ENCODE results near the gene ATP10A. TPM values are rescaled to one million over a fixed set of nuclear protein-coding genes. Genes with fewer than 3 reads are reported as not detected.

ATP10A gene
- total RNA-seq, 1 experiment from 2014 or later, result 3.0 TPM

- no peaks in the 10 kb centered on the region for H3K36me3 Mint-ChIP-seq (ENCODE audit: insufficient read depth, unreplicated experiment)
- H3K4me1 Mint-ChIP-seq (ENCODE audit: low read depth, unreplicated experiment), result no peaks in the 10 kb centered on the region
- BruUV-seq (replicated peaks), result no TSS peak
- DNase-seq, result no peak
- intact Hi-C loops (cut with micrococcal nuclease; ENCODE audit: unreplicated experiment), result no loop called here
- no peak overlapping the region for H3K4me3 Mint-ChIP-seq (ENCODE audit: low read depth, unreplicated experiment)
- CTCF ChIA-PET, result no interaction called here
- H3K27me3 Mint-ChIP-seq (ENCODE audit: unreplicated experiment), result no peaks in the 10 kb centered on the region
- TF ChIP-seq CTCF (IDR thresholded peaks at IDR 0.05; ENCODE audit: unreplicated experiment), result no peak
- no peaks in the 10 kb centered on the region for H3K9me3 Mint-ChIP-seq (ENCODE audit: low read depth, unreplicated experiment)
- H3K27ac Mint-ChIP-seq (ENCODE audit: unreplicated experiment), result no peak overlapping the region
Observed at GRCh38 chr15:25838871-25839195, 24.3 kb downstream of the ATP10A start.

GRCh38 chr15:25838191-25838870, 24.8 kb downstream of the ATP10A start:
- DNase-seq, result no peak
- Mint-ChIP-seq H3K36me3 (ENCODE audit: insufficient read depth, unreplicated experiment) (no peaks in the 10 kb centered on the region), H3K4me1 (ENCODE audit: low read depth, unreplicated experiment) (no peaks in the 10 kb centered on the region), H3K27ac (ENCODE audit: unreplicated experiment) (no peak overlapping the region), H3K9me3 (ENCODE audit: low read depth, unreplicated experiment) (no peaks in the 10 kb centered on the region), H3K4me3 (ENCODE audit: low read depth, unreplicated experiment) (no peak overlapping the region), H3K27me3 (ENCODE audit: unreplicated experiment) (no peaks in the 10 kb centered on the region)
- CTCF ChIA-PET, result no interaction called here
- BruUV-seq (replicated peaks), result no TSS peak
- TF ChIP-seq CTCF (IDR thresholded peaks at IDR 0.05; ENCODE audit: unreplicated experiment), result no peak
- intact Hi-C loops (cut with micrococcal nuclease; ENCODE audit: unreplicated experiment), result no loop called here

GRCh38 chr15:25832158-25832557, 31.0 kb downstream of the ATP10A start:
- Mint-ChIP-seq H3K27ac (ENCODE audit: unreplicated experiment) (no peak overlapping the region), H3K27me3 (ENCODE audit: unreplicated experiment) (no peaks in the 10 kb centered on the region), H3K36me3 (ENCODE audit: insufficient read depth, unreplicated experiment) (no peaks in the 10 kb centered on the region), H3K4me3 (ENCODE audit: low read depth, unreplicated experiment) (no peak overlapping the region), H3K9me3 (ENCODE audit: low read depth, unreplicated experiment) (peaks cover 2% of the 10 kb centered on the region), H3K4me1 (ENCODE audit: low read depth, unreplicated experiment) (no peaks in the 10 kb centered on the region)
- intact Hi-C loops (cut with micrococcal nuclease; ENCODE audit: unreplicated experiment), result no loop called here
- BruUV-seq (replicated peaks), result no TSS peak
- DNase-seq, result no peak
- CTCF ChIA-PET, result no interaction called here
- no peak for TF ChIP-seq CTCF (IDR thresholded peaks at IDR 0.05; ENCODE audit: unreplicated experiment)

GRCh38 chr15:25830844-25831451, 32.2 kb downstream of the ATP10A start:
- H3K4me1 Mint-ChIP-seq (ENCODE audit: low read depth, unreplicated experiment), result no peaks in the 10 kb centered on the region
- TF ChIP-seq CTCF (IDR thresholded peaks at IDR 0.05; ENCODE audit: unreplicated experiment), result no peak
- BruUV-seq (replicated peaks), result no TSS peak
- H3K36me3 Mint-ChIP-seq (ENCODE audit: insufficient read depth, unreplicated experiment), result no peaks in the 10 kb centered on the region
- CTCF ChIA-PET, result no interaction called here
- no peak overlapping the region for H3K27ac Mint-ChIP-seq (ENCODE audit: unreplicated experiment)
- H3K9me3 Mint-ChIP-seq (ENCODE audit: low read depth, unreplicated experiment), result peaks cover 2% of the 10 kb centered on the region
- no peaks in the 10 kb centered on the region for H3K27me3 Mint-ChIP-seq (ENCODE audit: unreplicated experiment)
- no peak overlapping the region for H3K4me3 Mint-ChIP-seq (ENCODE audit: low read depth, unreplicated experiment)
- no peak for DNase-seq
- intact Hi-C loops (cut with micrococcal nuclease; ENCODE audit: unreplicated experiment), result no loop called here

Measured in Calu3 (cell line).